Measurements from ENCODE around the gene TMPRSS13. TPM values are rescaled to one million over a fixed set of nuclear protein-coding genes. Genes with fewer than 3 reads are reported as not detected.

TMPRSS13 gene
- total and polyA plus RNA-seq, 9 of the 15 experiments (the other 6 are each of a cell fraction or from before 2014, with no cell fraction given): 0.11 to 0.29 (median 0.15) TPM

DNA sequence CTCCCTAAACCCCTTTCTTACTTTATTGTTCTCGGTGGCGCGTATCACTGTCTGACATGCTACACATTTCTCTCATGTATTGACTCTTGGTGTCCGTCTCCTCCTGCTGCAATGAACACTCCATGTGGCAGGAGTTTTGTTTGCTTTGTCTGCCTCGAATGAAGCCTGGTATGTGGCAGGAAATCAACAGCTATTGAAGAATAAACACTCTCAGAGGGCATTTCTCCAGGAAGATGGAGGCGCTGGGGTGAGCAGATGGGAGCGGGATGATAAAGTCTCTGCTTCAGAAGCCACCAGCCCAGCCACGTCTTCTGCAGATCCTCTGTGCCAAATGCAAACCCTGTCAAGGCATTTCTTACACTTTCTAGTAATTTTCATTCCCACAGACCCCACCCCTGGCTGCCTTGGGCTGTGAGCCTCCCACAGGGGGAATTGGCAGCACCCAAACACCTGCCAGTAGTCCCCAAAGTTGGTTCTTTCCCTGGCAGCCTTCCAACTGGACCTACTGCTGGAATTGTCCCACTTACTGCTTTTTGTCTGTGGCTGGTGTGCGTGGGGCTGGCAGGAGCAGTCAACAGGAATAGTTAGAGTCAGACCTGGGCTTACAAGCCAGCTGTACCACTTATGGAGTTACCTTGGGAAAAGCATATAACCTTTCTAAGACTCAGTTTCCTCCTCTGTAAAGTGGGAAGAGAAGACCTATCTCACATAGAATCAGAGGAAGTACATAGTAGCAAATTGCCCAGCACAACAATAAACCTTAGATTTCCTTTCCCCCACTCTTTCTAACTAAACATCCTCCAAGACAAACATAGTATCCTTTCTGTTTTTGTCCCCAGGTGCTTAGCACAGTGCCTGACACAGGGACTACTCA lies 43.7 kb upstream of the TMPRSS13 start:
- POLR2A ChIA-PET: interaction anchor here (0.6 to 1.9 kb wide), 7 partner anchors 10 to 139 kb away, joined by 3 to 4 read pairs (median 3); no protein-coding TSS in a partner anchor
- H3K4me1 ChIP-seq (replicated peaks in 1 of 2; ENCODE audit: control insufficient read depth in 2 of 2, insufficient read depth in 2 of 2, low read length in 2 of 2): peaks cover 16 to 30% of the 10 kb centered on the region in 2 experiments; a peak in 4 of 5 replicates

More for the DNA sequence above, 43.7 kb upstream of the TMPRSS13 start:
- in situ Hi-C loops (cut with MboI) (no loop called here), intact Hi-C loops (cut with micrococcal nuclease) (no loop called here)
- Histone ChIP-seq H3K9ac (ENCODE audit: insufficient read depth in 1 of 2, low read depth in 2 of 2, low read length in 2 of 2) (peak overlapping the region in 1 of 2 experiments; percentile 79; a peak in 1 of 4 replicates), H4K20me1 (replicated peaks; ENCODE audit: control insufficient read depth, insufficient read depth, low read length) (no peaks in the 10 kb centered on the region), H3K9me3 (replicated peaks; ENCODE audit: control insufficient read depth, insufficient read depth, low read depth, low read length) (no peaks in the 10 kb centered on the region), H3K9me1 (ENCODE audit: control insufficient read depth, insufficient read depth, low read length) (no peaks in the 10 kb centered on the region), H2AFZ (ENCODE audit: low read depth, low read length) (peak overlapping the region; percentile 2; the same call in 1 of the 2 replicates), H3K36me3 (ENCODE audit: control insufficient read depth, insufficient read depth, low read length) (no peaks in the 10 kb centered on the region; the same call in 2 of the 3 replicates), H3K4me2 (ENCODE audit: insufficient read depth, low read length) (0 out of 2 replicates have a peak overlapping the region, but pooled peaks have one; percentile 0), H3K4me3 (no peak overlapping the region), H3K27ac (ENCODE audit: extremely low read depth, low read depth, low read length) (no peak overlapping the region), H3K79me2 (ENCODE audit: control insufficient read depth, insufficient read depth, low read length) (no peaks in the 10 kb centered on the region), H3K27me3 (ENCODE audit: control insufficient read depth in 2 of 2, insufficient read depth in 2 of 2, low read length in 2 of 2) (no peaks in the 10 kb centered on the region)
- 44% methylated on average over 9 of the region's 9 CpGs for WGBS (ENCODE audit: insufficient coverage, low coverage, missing lambda C conversion rate)
- FAIRE-seq: no peak
- DNase-seq (ENCODE audit: extremely low read depth in 1 of 4, low spot score in 3 of 4): peak in 2 of 4 experiments; percentile 8 to 33
- CTCF ChIA-PET (ENCODE audit: low intra/inter-chr PET ratio): no interaction called here
- peak; percentile 38 for ATAC-seq
- no peak for TF ChIP-seq ZNF175 (CRISPR knock-in tag; IDR thresholded peaks at IDR 0.05; ENCODE audit: low read depth)
- no peak for TF ChIP-seq ZNF384 (IDR thresholded peaks at IDR 0.05; ENCODE audit: low read depth, low read length)
- TF ChIP-seq ZNF561 (CRISPR knock-in tag; conservative IDR thresholded peaks at IDR 0.05): no peak
- TF ChIP-seq MECOM (CRISPR knock-in tag; IDR thresholded peaks at IDR 0.05): no peak
- no peak for TF ChIP-seq SAFB2 (IDR thresholded peaks at IDR 0.05; ENCODE audit: borderline replicate concordance, low read depth, low read length, severe bottlenecking)
- TF ChIP-seq SUPT5H (IDR thresholded peaks at IDR 0.05): no peak
- no peak for TF ChIP-seq TCF7 (IDR thresholded peaks at IDR 0.05; ENCODE audit: borderline replicate concordance)
- TF ChIP-seq NCOA6 (IDR thresholded peaks at IDR 0.05): no peak
- no peak for TF ChIP-seq HCFC1 (IDR thresholded peaks at IDR 0.05; ENCODE audit: low read depth, low read length)
- TF ChIP-seq PHB2 (IDR thresholded peaks at IDR 0.05; ENCODE audit: low read depth): no peak
- no peak for TF ChIP-seq CREB3L1 (IDR thresholded peaks at IDR 0.05; ENCODE audit: borderline replicate concordance, low read depth)
- TF ChIP-seq ESRRA (IDR thresholded peaks at IDR 0.05; ENCODE audit: borderline replicate concordance, low read depth): peak; percentile 50
- TF ChIP-seq BCOR (IDR thresholded peaks at IDR 0.05): peak; percentile 58; the same call in 1 of the 2 replicates
- TF ChIP-seq NCOR1 (IDR thresholded peaks at IDR 0.05): no peak
- TF ChIP-seq NFIC (IDR thresholded peaks at IDR 0.05): peak; percentile 81
- peak; percentile 73 for TF ChIP-seq RBM25 (IDR thresholded peaks at IDR 0.05; ENCODE audit: low read depth, low read length, severe bottlenecking)
- peak; percentile 6 for TF ChIP-seq PRDM10 (IDR thresholded peaks at IDR 0.05; ENCODE audit: partially characterized antibody)
- no peak for TF ChIP-seq ZNF778 (CRISPR knock-in tag; IDR thresholded peaks at IDR 0.05)
- TF ChIP-seq KLF16 (IDR thresholded peaks at IDR 0.05): no peak
- BruUV-seq (replicated peaks): no TSS peak

All from K562 (cell line).